ENCODE results near the gene OR5V1. TPM values are rescaled to one million over a fixed set of nuclear protein-coding genes. Genes with fewer than 3 reads are reported as not detected.
"Not testable (repeated sequence)": the region's sequence is repeated elsewhere in the genome, so short reads cannot be mapped to it uniquely, and the experiment has no call there.

Gene OR5V1
- total and polyA plus RNA-seq, 2 of the 4 experiments (the other 2 are of a cell fraction): not detected

GRCh38 chr6:29325777-29326176 is 42.9 kb downstream of the OR5V1 start:
- dilution Hi-C loops (cut with HindIII; ENCODE audit: low sequenced_read_pairs, unreplicated experiment): no loop called here
- BruUV-seq (replicated peaks): no TSS peak
- CTCF ChIA-PET: no interaction called here

DNA sequence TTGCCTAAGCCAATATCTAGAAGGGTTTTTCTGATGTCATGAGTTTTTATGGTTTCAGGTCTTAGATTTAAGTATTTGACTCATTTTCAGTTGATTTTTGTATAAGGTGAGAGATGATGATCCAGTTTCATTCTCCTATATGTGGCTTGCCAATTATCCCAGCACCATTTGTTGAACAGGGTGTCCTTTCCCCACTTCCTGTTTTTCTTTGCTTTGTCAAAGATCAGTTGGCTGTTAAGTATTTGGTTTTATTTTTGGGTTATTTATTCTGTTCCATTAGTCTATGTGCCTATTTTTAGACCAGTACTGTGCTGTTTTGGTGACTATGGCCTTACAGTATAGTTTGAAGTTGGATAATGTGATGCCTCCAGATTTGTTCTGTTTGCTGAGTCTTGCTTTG is 45.3 kb downstream of the OR5V1 start:
- H2AFZ ChIP-seq (replicated peaks; ENCODE audit: low read length, poor library complexity); H3K9ac ChIP-seq (ENCODE audit: low read depth, low read length); ATAC-seq (ENCODE audit: low read depth); H2AK9ac ChIP-seq (replicated peaks; ENCODE audit: low read depth, low read length, poor library complexity); H3K9me1 ChIP-seq (ENCODE audit: insufficient read depth, low read length); in situ Hi-C loops (cut with MboI; ENCODE audit: low sequenced_read_pairs); H2BK5ac ChIP-seq (ENCODE audit: low read depth, low read length, poor library complexity, severe bottlenecking); H2BK120ac ChIP-seq (ENCODE audit: low read depth, low read length); H4K20me1 ChIP-seq (ENCODE audit: insufficient read depth, low read length); H3K4me2 ChIP-seq (ENCODE audit: low read depth, low read length); CTCF ChIA-PET; H3K27ac ChIP-seq (ENCODE audit: insufficient read depth, low read length); BruUV-seq (replicated peaks); H3K4me3 ChIP-seq (ENCODE audit: insufficient read depth, low read depth, low read length); H4K5ac ChIP-seq (ENCODE audit: low read depth, low read length); H2BK15ac ChIP-seq (ENCODE audit: low read depth, low read length); H2AK5ac ChIP-seq (ENCODE audit: low read depth, low read length); H4K8ac ChIP-seq (ENCODE audit: low read depth in 2 of 2, low read length in 2 of 2); H3K14ac ChIP-seq (replicated peaks; ENCODE audit: low read depth, low read length); DNase-seq; H3K4ac ChIP-seq (ENCODE audit: low read depth, low read length); H3K23ac ChIP-seq (ENCODE audit: low read depth, low read length); POLR2A ChIA-PET (ENCODE audit: unreplicated experiment); H3K4me1 ChIP-seq (ENCODE audit: control insufficient read depth, insufficient read depth, low read length); H3K79me1 ChIP-seq (ENCODE audit: low read depth in 1 of 2, low read length in 2 of 2); H3K36me3 ChIP-seq (ENCODE audit: control insufficient read depth, insufficient read depth, low read length); H3K27me3 ChIP-seq (ENCODE audit: control insufficient read depth, insufficient read depth, low read length); intact Hi-C loops (cut with micrococcal nuclease); dilution Hi-C loops (cut with HindIII; ENCODE audit: low sequenced_read_pairs, unreplicated experiment); H4K91ac ChIP-seq (ENCODE audit: insufficient read depth, low read depth, low read length); H3K9me3 ChIP-seq (ENCODE audit: control insufficient read depth, insufficient read depth, low read length); H2BK20ac ChIP-seq (ENCODE audit: low read depth, low read length); H3K56ac ChIP-seq (ENCODE audit: extremely low read depth, insufficient read depth, low read length); H3K18ac ChIP-seq (ENCODE audit: low read depth, low read length): not testable (repeated sequence)

More at GRCh38 chr6:29325777-29326176, 42.9 kb downstream of the OR5V1 start:
- no CpG with 5 or more reads among the region's 4 CpGs for WGBS, 2 experiments (ENCODE audit: extremely low coverage in 2 of 2, insufficient read length in 1 of 2)
- H3K56ac ChIP-seq (ENCODE audit: extremely low read depth, insufficient read depth, low read length): no peak overlapping the region
- intact Hi-C loops (cut with micrococcal nuclease) (no loop called here), in situ Hi-C loops (cut with MboI; ENCODE audit: low sequenced_read_pairs) (no loop called here)
- no peak overlapping the region for H2BK120ac ChIP-seq (ENCODE audit: low read depth, low read length)
- no peaks in the 10 kb centered on the region for H3K4me1 ChIP-seq (ENCODE audit: control insufficient read depth, insufficient read depth, low read length)
- no peaks in the 10 kb centered on the region for H4K20me1 ChIP-seq (ENCODE audit: insufficient read depth, low read length)
- no peak overlapping the region for H2AK9ac ChIP-seq (replicated peaks; ENCODE audit: low read depth, low read length, poor library complexity)
- H3K4ac ChIP-seq (ENCODE audit: low read depth, low read length): no peak overlapping the region
- no peak overlapping the region for H4K5ac ChIP-seq (ENCODE audit: low read depth, low read length)
- H4K8ac ChIP-seq (ENCODE audit: low read depth in 2 of 2, low read length in 2 of 2): no peak overlapping the region
- no peak overlapping the region for H2BK15ac ChIP-seq (ENCODE audit: low read depth, low read length)
- H3K27ac ChIP-seq (ENCODE audit: insufficient read depth, low read length): no peak overlapping the region
- H3K36me3 ChIP-seq (ENCODE audit: control insufficient read depth, insufficient read depth, low read length): no peaks in the 10 kb centered on the region
- H3K79me1 ChIP-seq (ENCODE audit: low read depth in 1 of 2, low read length in 2 of 2): no peaks in the 10 kb centered on the region
- TF ChIP-seq SMC3 (IDR thresholded peaks at IDR 0.05; ENCODE audit: low read depth, low read length): no peak
- no peak for TF ChIP-seq BHLHE40 (IDR thresholded peaks at IDR 0.05; ENCODE audit: low read depth, low read length)
- no peak overlapping the region for H2BK5ac ChIP-seq (ENCODE audit: low read depth, low read length, poor library complexity, severe bottlenecking)
- POLR2A ChIA-PET (ENCODE audit: unreplicated experiment): no interaction called here
- H4K91ac ChIP-seq (ENCODE audit: insufficient read depth, low read depth, low read length): no peak overlapping the region
- no peak overlapping the region for H2AK5ac ChIP-seq (ENCODE audit: low read depth, low read length)
- H3K14ac ChIP-seq (replicated peaks; ENCODE audit: low read depth, low read length): no peak overlapping the region
- no peaks in the 10 kb centered on the region for H3K9me1 ChIP-seq (ENCODE audit: insufficient read depth, low read length)
- no peak overlapping the region for H3K23ac ChIP-seq (ENCODE audit: low read depth, low read length)
- no peak overlapping the region for H3K9ac ChIP-seq (ENCODE audit: low read depth, low read length)
- no peak overlapping the region for H2BK20ac ChIP-seq (ENCODE audit: low read depth, low read length)
- peaks cover 3% of the 10 kb centered on the region for H3K9me3 ChIP-seq (ENCODE audit: control insufficient read depth, insufficient read depth, low read length)
- no peaks in the 10 kb centered on the region for H3K27me3 ChIP-seq (ENCODE audit: control insufficient read depth, insufficient read depth, low read length)
- no peak overlapping the region for H3K4me2 ChIP-seq (ENCODE audit: low read depth, low read length)
- no peak overlapping the region for H3K4me3 ChIP-seq (ENCODE audit: insufficient read depth, low read depth, low read length)
- DNase-seq (no peak), ATAC-seq (ENCODE audit: low read depth) (no peak)
- no peak overlapping the region for H3K18ac ChIP-seq (ENCODE audit: low read depth, low read length)
- H2AFZ ChIP-seq (replicated peaks; ENCODE audit: low read length, poor library complexity): no peak overlapping the region
